Endothelial cell of umbilical vein (primary cell): Measurements from ENCODE around the gene NUP214. TPM values are rescaled to one million over a fixed set of nuclear protein-coding genes. Genes with fewer than 3 reads are reported as not detected.

Experiments
- BruUV-seq: library from RNA; stranded (reverse); fragments of 400-500 nt; replicated peaks from 2 replicates; lab custom pipeline; 2021; lab: Mats Ljungman, UMichigan
- CTCF ChIA-PET: fragments of 300-600, 350-600 bp; sonication (Branson Sonifier 250); formaldehyde crosslinking; loops from one replicate; lab custom pipeline; 2021; ENCODE audit warnings: antibody characterized with exemption, inconsistent platforms; lab: Charles Lee
- POLR2A ChIA-PET: fragments of 300-600, 350-600 bp; sonication (Branson Sonifier 250); formaldehyde crosslinking; loops from one replicate; lab custom pipeline; 2021; ENCODE audit warnings: antibody characterized with exemption, inconsistent platforms; lab: Charles Lee
- DNase-seq: peaks from one replicate; pipeline ENCODE4 v3.0.0-alpha.2; 2011; ENCODE audit warnings: low read depth, low spot score
- FAIRE-seq: peaks from 2 replicates; lab custom pipeline; 2011; peaks lifted over from hg19 to GRCh38; lab: Jason Lieb, UNC
- H2AFZ ChIP-seq: 2 replicates; pipeline ENCODE4 v1.6.0; 2012; ENCODE audit warnings: low read depth, low read length, control low read depth, inconsistent platforms
- H3K27ac ChIP-seq: 2 replicates; pipeline ENCODE4 v1.5.1; 2011; ENCODE audit warnings: low read depth, mild to moderate bottlenecking, control low read depth, low read length, moderate library complexity; ENCODE audit not compliant: insufficient read depth
- H3K27me3 ChIP-seq, 2 experiments: 2 replicates each; pipeline versions ENCODE4 v1.6.0 to v1.6.1; 2011; ENCODE audit warnings: low read length in 2 of 2, mixed read lengths in 1 of 2; ENCODE audit not compliant: control insufficient read depth in 2 of 2, insufficient read depth in 2 of 2
- H3K36me3 ChIP-seq, 2 experiments: 2 replicates in 1 of 2; 3 replicates in 1 of 2; pipeline ENCODE4 v1.5.1; 2011; ENCODE audit warnings: low read length in 2 of 2, mild to moderate bottlenecking in 1 of 2, moderate library complexity in 1 of 2; ENCODE audit not compliant: control insufficient read depth in 2 of 2, insufficient read depth in 2 of 2; ENCODE audit errors: extremely low read depth in 1 of 2
- H3K4me1 ChIP-seq: 3 replicates; pipeline ENCODE4 v1.5.1; 2011; ENCODE audit warnings: mild to moderate bottlenecking, low read length; ENCODE audit not compliant: control insufficient read depth, insufficient read depth; ENCODE audit errors: extremely low read depth
- H3K4me2 ChIP-seq: 2 replicates; pipeline ENCODE4 v1.6.1; 2011; ENCODE audit warnings: low read length, control low read depth, mixed read lengths; ENCODE audit not compliant: insufficient read depth
- H3K4me3 ChIP-seq, 3 experiments: fragments of 200-600 bp in 1 of 3; sonication (generic), shearing (Covaris generic) in 1 of 3; replicated peaks in 1 of 3; 2 replicates each; pipeline ENCODE4 v1.5.1; 2011 to 2016; ENCODE audit warnings: control low read depth in 3 of 3, low read length in 3 of 3, mild to moderate bottlenecking in 2 of 3, inconsistent platforms in 1 of 3, low read depth in 1 of 3, moderate library complexity in 1 of 3; ENCODE audit not compliant: insufficient read depth in 1 of 3
- H3K79me2 ChIP-seq: 2 replicates; pipeline ENCODE4 v1.6.0; 2012; ENCODE audit warnings: low read length, inconsistent platforms; ENCODE audit not compliant: control insufficient read depth, insufficient read depth
- H3K9ac ChIP-seq: replicated peaks from 2 replicates; pipeline ENCODE3; 2011; ENCODE audit warnings: low read length, control low read depth; ENCODE audit not compliant: insufficient read depth; ENCODE audit errors: extremely low read depth
- H3K9me1 ChIP-seq: replicated peaks from 3 replicates; pipeline ENCODE4 v1.6.0; 2011; ENCODE audit warnings: mild to moderate bottlenecking, low read length; ENCODE audit not compliant: control insufficient read depth, insufficient read depth; ENCODE audit errors: extremely low read depth
- H3K9me3 ChIP-seq: replicated peaks from 2 replicates; pipeline ENCODE4 v1.5.1; 2012; ENCODE audit warnings: low read length, inconsistent platforms; ENCODE audit not compliant: control insufficient read depth, insufficient read depth
- H4K20me1 ChIP-seq: replicated peaks from 2 replicates; pipeline ENCODE3; 2011; ENCODE audit warnings: mild to moderate bottlenecking, low read length; ENCODE audit not compliant: control insufficient read depth, insufficient read depth; ENCODE audit errors: extremely low read depth
- EZH2 ChIP-seq: IDR thresholded peaks from 2 replicates; pipeline ENCODE4 v1.6.1; 2012; ENCODE audit warnings: borderline replicate concordance, low read depth, mild to moderate bottlenecking, moderate library complexity, low read length, inconsistent platforms; ENCODE audit not compliant: severe bottlenecking
- FOS ChIP-seq: IDR thresholded peaks from 2 replicates; pipeline ENCODE4 v1.6.1; 2011; ENCODE audit warnings: mild to moderate bottlenecking, low read length, moderate library complexity, borderline replicate concordance; ENCODE audit not compliant: insufficient read depth
- GATA2 ChIP-seq: IDR thresholded peaks from 2 replicates; pipeline ENCODE4 v1.7.0; 2011; ENCODE audit warnings: low read depth, mild to moderate bottlenecking, moderate library complexity, mixed read lengths, low read length; ENCODE audit not compliant: insufficient read length, insufficient read depth
- JUN ChIP-seq: IDR thresholded peaks from 2 replicates; pipeline ENCODE4 v1.6.1; 2011; ENCODE audit warnings: borderline replicate concordance, low read depth; ENCODE audit not compliant: insufficient read length, insufficient read depth
- MYC ChIP-seq: IDR thresholded peaks from one replicate; pipeline ENCODE4 v1.6.1; 2011; ENCODE audit warnings: mild to moderate bottlenecking, low read depth, low read length
- POLR2A ChIP-seq: IDR thresholded peaks from 2 replicates; pipeline ENCODE4 v1.6.1; 2012; ENCODE audit warnings: low read depth, mild to moderate bottlenecking, control low read depth, low read length
- POLR2AphosphoS5 ChIP-seq: IDR thresholded peaks from 2 replicates; pipeline ENCODE4 v1.6.1; 2012; ENCODE audit warnings: low read depth, mild to moderate bottlenecking, control low read depth, low read length, moderate library complexity; ENCODE audit not compliant: insufficient read depth
- dilution Hi-C: fragments of 300-500 bp; cut with MboI; formaldehyde crosslinking; loops from one replicate; pipeline ENCODE4 v1.15.0; 2019; ENCODE audit warnings: low sequenced_read_pairs; ENCODE audit not compliant: extremely low pct_ligation_motif_present
- intact Hi-C: fragments of 100-400 bp; cut with micrococcal nuclease; formaldehyde crosslinking; loops from one replicate; pipeline ENCODE4 v1.10.0; 2022
- polyA plus RNA-seq, 4 experiments: library from polyadenylated mRNA; depleted of rRNA in 3 of 4; stranded (reverse) in 3 of 4; unstranded in 1 of 4; fragments of >200 nt; gene quantifications; 2 replicates each; pipeline versions ENCODE4 v1.2.1 to v1.2.3, GENCODE V29; 2011 to 2012; ENCODE audit warnings: missing spikeins in 1 of 4
- total RNA-seq: library from RNA; stranded (reverse); gene quantifications from 2 replicates; pipeline ENCODE4 v1.2.3, GENCODE V29; 2021
- TF ChIP-seq, protein P1 (sequence below): IDR thresholded peaks from 2 replicates; pipeline ENCODE4 v1.6.1; 2011; ENCODE audit not compliant: insufficient read depth, insufficient read length
- TF ChIP-seq, protein P2 (sequence below), 2 donors: IDR thresholded peaks; 1 replicate in 1 of 2; 2 replicates in 1 of 2; pipeline ENCODE4 v1.5.1; 2011; ENCODE audit warnings: low read length in 2 of 2, mild to moderate bottlenecking in 2 of 2, moderate library complexity in 2 of 2, control low read depth in 1 of 2, inconsistent platforms in 1 of 2, low read depth in 1 of 2; ENCODE audit not compliant: insufficient read depth in 1 of 2; ENCODE audit errors: extremely low read depth in 1 of 2

The NUP214 gene
- total and polyA plus RNA-seq, 2 donors (not counting 3 experiments of a cell fraction or from before 2014, with no cell fraction given), result 28.7 to 65.9 TPM

DNA sequence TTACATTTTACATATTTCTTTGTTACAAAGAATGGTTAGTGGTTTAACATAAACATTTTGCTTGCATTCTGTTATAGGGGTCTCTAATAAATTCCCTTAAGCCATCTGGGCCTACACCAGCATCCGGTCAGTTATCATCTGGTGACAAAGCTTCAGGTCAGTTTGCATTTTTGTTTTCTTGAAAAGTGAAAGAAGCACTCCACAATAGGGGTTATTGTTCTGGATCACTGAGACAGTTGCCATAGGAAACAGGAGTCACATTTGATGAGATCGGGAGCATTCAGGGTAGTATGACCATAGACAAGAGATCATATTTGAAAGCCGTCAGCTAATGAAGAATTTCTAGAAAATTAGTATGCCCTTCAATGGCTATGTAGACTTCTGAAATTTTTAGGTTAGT is 63.6 kb downstream of the NUP214 start:
- Histone ChIP-seq H3K79me2 (no peaks in the 10 kb centered on the region), H3K27ac (no peak overlapping the region), H3K9me3 (no peaks in the 10 kb centered on the region), H3K27me3 (no peaks in the 10 kb centered on the region), H3K4me3 (no peak overlapping the region), H2AFZ (no peak overlapping the region), H3K9me1 (no peaks in the 10 kb centered on the region), H3K36me3 (peaks cover 4 to 20% of the 10 kb centered on the region in 2 experiments), H3K4me2 (no peak overlapping the region), H4K20me1 (no peaks in the 10 kb centered on the region), H3K9ac (no peak overlapping the region), H3K4me1 (no peaks in the 10 kb centered on the region)
- no peak for DNase-seq
- ChIA-PET CTCF (no interaction called here), POLR2A (no interaction called here)
- intact Hi-C loops (no loop called here), dilution Hi-C loops (no loop called here)
- no peak for TF ChIP-seq POLR2AphosphoS5
- no peak for TF ChIP-seq MYC
- no peak for TF ChIP-seq POLR2A
- TF ChIP-seq JUN, result no peak
- no peak for TF ChIP-seq EZH2
- no peak for TF ChIP-seq GATA2
- no peak for TF ChIP-seq FOS
- TF ChIP-seq, protein P1, sequence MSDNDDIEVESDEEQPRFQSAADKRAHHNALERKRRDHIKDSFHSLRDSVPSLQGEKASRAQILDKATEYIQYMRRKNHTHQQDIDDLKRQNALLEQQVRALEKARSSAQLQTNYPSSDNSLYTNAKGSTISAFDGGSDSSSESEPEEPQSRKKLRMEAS, result no peak
- TF ChIP-seq, protein P2, sequence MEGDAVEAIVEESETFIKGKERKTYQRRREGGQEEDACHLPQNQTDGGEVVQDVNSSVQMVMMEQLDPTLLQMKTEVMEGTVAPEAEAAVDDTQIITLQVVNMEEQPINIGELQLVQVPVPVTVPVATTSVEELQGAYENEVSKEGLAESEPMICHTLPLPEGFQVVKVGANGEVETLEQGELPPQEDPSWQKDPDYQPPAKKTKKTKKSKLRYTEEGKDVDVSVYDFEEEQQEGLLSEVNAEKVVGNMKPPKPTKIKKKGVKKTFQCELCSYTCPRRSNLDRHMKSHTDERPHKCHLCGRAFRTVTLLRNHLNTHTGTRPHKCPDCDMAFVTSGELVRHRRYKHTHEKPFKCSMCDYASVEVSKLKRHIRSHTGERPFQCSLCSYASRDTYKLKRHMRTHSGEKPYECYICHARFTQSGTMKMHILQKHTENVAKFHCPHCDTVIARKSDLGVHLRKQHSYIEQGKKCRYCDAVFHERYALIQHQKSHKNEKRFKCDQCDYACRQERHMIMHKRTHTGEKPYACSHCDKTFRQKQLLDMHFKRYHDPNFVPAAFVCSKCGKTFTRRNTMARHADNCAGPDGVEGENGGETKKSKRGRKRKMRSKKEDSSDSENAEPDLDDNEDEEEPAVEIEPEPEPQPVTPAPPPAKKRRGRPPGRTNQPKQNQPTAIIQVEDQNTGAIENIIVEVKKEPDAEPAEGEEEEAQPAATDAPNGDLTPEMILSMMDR (IDR thresholded peaks at IDR 0.05; ENCODE audit: extremely low read depth in 1 of 2, insufficient read depth in 1 of 2, low read depth in 1 of 2, low read length in 2 of 2), result no peak
- BruUV-seq, result no TSS peak
- FAIRE-seq, result no peak
